Stimulated activated CD8-positive, alpha-beta memory T cell treated with anti-CD3 and anti-CD28 coated beads, Interleukin-12 subunit alpha, Interleukin-12 subunit beta, amount 100 ng/mL, for 24 hours (primary cell): ENCODE measurements around the gene TBC1D22A.

Experiments
- DNase-seq: peaks from one replicate; pipeline ENCODE4 v3.0.0-alpha.2; 2020; ENCODE audit errors: extremely low read depth

Gene TBC1D22A

DNA sequence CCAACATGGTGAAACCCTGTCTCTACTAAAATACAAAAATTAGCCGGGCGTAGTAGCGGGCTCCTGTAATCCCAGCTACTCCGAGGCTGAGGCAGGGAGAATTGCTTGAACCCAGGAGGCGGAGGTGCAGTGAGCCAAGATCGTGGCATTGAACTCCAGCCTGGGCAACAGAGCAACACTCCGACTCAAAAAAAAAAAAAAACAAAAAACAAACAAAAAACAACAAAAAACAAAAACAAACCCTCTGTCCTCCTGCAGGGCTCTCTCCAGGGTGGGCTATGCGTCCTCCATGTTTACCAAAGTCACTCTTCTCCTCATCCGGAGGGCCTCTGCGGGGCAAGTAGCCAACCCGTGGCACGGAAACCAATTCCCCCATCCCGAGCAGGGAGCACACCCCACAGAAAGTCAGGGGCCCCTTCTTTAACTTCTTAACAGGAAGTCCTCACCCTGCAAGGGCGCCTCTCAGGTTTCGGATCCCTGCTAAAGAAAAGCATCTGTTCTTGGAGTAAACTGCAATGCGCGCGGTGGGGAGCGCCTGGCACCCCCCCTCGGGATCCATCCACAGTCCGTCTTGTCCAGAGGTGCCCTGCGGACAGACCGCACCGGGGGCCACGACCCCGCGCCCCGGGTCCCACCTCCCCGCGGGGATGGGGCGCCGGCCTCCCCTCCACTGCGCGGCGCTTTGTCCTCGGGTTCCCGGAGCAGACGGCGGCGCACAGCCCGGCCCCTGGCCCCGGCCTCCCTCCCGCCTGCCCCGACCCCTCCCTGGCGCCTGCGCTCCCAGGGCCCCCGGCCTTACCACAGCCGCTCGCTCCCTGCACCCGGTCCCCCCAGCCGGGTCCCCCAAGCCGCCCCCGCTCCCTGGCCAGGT is 25.1 kb upstream of the TBC1D22A start:
- DNase-seq, result no peak

DNA sequence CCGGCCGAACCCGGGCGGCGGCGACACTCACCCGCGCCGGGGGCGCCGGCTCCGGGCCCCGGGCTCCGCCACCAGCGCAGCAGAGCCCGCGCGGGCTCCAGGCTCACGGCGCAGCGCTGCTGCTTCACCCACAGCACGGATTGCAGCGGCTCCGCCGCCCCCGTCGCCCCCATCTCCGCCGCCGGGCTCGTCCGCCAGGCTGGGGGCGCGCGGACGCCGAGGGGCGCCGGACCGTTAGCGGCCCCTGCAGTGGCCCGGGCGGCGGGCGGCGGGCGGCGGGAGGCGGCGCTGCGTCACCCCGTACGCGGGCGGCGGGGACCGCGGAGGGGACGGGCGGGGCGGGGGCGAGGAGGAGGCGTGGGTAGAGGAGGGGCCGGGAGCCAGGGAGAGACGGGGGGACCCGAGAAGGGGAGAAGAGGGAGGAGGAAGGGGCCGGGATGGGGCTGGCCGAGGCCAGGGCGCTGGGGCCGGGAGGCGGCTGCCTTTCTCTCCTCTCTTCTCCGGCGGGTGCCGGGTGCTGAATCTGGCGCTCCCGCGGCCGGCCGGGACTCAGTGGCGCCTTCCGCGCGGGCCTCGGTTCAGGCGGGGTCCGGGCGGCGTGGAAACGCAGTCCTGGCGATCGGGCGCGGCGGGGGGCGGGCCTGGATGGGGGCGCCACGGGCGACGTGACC is 24.3 kb upstream of the TBC1D22A start, which contains the start of gene CERK:
CERK (minus strand) TSS at position 277 of the 671 bp plus-strand sequence; CDS start at position 173, 104 bp downstream.
- no peak for DNase-seq

DNA sequence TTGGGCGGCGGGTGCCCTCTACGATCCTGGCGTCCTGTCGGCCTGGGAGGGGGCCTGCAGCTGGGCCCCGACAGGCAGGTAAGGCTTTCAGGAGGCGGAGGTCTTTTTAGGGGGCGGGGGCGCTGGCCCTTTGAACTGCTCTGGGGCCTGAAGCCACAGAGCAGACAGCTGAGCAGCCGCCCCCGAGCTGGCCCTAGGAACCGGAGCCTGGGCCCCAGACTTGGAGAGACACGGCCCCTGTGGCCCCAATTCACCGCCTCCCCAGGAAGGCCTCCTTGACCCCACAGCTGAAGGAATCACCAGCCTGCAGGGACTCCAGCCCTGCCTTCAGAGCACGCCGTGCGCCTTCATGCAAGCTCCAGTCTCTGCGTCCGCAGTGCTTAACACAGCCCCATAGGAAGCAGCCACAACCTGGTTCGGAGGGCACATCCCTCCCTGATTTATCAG is 23.8 kb upstream of the TBC1D22A start:
- DNase-seq, result no peak

DNA sequence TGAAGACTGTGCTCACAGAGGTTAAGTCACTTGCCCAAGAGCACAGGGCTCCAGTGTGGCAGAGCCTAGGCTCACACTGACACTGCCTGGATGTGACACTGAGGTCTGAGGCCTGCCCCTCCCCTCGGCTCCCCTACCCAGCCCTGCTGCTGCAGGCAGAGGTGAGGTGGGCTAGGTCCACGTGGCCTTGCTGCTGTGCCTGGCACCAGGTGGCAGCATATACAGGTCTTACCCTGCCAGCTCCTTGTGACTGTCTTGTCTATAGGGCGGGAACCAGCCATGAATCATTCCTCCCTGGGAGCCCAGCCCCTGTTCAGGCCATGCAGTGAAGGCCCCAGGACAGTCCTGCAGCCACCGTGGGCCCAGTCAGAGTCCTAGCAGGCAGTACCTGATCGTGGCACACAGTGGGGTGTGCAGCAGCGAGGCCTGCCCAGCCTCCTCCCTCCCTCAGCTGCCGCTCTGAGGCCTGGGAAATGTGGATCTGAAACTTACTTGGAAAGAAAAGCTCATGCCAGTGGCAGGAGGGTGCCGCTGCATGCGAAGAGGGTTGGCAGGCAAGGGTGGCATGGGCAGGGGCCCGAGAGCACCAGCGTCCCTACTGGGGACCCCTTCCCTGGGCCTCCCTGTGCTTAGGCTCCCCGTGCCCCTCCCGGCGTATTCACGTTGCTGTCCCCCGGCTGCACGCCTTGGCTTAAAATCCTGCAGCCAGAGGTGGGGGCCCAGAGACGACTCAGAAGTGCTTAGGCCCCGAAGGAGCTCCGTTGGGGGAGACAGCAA is 23.2 kb upstream of the TBC1D22A start:
- no peak for DNase-seq

- DNase-seq, result no peak
Measured at GRCh38 chr22:46740910-46741780, 21.3 kb upstream of the TBC1D22A start.

- no peak for DNase-seq
Measured at GRCh38 chr22:46741974-46742519, 20.4 kb upstream of the TBC1D22A start.

DNA sequence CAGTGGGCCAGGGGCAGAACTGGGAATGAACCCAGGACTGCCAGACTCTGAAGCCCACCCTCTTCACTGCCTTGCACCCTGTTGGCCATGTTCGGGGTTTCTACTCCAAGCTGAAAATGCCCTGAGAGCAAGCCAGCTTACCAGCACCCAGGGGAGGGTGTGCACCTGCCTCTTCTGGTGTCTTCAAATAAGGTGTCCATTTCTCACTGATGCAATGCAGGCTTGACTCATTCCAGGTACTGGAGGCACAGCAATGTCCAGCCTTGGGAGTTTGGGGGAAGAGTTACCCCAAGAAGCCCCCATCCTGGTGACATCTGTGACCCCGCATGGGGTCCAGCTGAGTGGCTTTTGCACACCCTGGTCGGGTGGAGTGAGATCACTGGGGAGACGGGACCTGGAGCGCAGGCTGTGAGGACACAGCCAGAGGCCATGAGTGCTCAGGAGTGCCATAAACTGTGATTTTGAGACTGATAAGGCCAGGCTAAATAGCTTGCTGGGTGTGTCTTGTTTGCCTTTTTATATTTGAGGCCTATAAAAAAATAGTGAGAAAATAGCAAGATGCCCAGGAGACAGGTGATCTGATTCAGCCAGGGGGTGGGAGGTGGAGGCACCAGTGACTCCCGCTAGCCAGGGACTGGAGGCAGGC is 19.8 kb upstream of the TBC1D22A start:
- no peak for DNase-seq

DNA sequence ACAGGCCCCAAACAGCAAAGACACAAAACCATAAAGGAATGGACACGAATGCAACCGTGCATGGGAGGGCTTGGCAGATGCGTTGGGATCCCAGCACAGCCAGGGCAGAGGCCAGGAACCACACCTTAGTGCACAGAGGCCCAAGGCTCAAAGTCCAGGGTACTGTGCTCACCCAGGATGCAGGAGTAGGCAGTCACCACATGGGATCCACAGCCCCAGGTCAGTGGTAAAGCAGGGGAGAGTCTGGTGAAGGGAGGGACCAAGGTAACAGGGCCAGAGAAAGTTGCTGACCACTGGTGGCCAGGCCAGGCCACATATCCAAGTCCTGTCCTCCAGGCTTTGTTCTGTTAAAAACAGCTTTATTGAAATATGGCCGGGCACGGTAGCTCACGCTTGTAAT is 17.9 kb upstream of the TBC1D22A start:
- DNase-seq, result no peak

GRCh38 chr22:46746192-46746591 is 16.3 kb upstream of the TBC1D22A start:
- DNase-seq, result no peak

GRCh38 chr22:46746620-46747019 is 15.8 kb upstream of the TBC1D22A start:
- no peak for DNase-seq

- DNase-seq, result no peak
Measured at GRCh38 chr22:46747646-46748045, 14.8 kb upstream of the TBC1D22A start.

- no peak for DNase-seq
Measured at GRCh38 chr22:46748206-46748907, 14.1 kb upstream of the TBC1D22A start.

DNA sequence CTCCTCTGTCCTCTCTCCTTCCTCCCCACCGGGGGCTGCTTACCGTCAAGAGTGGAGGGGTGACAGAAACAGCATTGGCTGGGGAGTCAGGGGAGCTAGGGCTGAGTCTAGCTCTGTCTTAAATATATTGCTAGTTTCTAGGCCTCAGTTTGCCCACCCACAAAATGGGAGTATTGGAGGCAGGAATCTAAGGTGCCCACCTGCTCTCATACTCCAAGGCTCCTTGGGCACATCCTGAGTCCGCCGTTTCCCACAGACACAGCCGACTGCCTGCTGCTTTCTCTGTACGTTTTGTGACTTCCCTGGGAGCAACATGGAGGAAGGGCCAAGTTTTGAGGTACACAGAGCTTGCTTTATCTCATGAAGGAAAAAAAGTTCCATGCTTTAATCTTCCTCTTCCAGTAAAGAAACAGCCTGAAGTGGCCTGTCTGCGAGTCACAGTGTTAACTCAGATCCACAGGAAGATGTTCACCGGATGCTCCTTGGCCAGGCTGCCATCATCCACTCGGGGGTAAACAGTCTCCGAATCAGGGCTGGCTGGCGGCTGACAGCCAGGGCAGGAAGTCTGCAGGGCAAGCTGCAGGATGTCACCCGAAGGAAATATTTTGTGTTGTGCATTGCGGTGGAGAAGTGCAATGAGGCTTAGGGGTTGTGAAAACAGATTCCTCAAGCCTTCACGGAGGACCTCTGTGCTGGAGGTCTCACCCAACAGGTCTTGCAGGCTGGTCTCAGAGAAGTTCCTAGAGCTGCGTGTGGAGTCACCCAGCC is 13.4 kb upstream of the TBC1D22A start:
- no peak for DNase-seq

DNA sequence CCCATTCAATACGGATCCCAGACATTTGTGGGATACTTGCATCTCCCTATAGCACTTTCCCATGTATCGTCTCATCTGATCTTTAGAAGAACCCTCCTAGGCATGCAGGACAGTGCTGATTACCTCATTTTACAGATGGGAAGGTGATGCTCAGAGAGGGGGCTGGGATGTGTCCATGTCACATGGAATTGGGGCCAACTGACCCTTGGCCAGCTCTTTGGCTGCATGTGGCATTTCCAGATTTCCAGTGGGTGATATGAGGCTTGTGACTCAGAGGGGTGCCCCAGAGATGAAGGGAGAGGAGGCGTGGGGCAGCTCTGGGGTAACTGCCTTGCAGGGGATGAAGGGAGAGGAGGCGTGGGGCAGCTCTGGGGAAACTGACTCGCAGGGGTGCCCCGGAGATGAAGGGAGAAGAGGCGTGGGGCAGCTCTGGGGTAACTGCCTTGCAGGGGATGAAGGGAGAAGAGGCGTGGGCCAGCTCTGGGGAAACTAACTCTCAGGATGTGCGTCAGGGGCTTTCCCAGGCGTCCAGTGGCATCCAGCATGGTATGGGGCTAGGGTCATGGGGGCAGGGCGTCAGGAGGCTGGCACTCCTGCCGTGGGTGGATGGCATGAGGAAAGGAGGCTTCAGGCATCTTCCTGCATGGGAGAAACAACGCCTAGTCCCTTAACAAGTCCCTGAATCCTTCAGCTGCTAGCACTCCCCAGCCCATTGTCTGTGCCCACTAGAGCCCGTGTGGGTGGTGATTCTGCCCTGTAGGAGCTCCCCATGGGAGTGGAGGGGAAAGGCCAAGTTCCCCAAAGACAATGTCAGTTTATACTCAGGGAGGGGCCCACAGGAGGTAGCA is 12.5 kb upstream of the TBC1D22A start:
- no peak for DNase-seq

DNA sequence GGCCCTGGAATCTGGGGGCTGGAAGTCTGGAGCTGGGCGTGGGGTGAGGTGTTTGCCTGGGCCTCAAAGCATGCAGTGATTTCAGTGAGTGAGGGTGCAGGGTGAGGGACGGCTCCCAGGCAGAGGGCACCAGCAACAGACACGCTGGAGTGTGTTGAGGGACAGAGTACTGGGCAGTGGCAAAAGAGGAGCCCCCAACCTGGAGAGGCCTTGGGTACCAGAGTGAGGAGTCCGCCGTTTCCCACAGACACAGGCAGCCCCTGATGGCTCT is 12.0 kb upstream of the TBC1D22A start:
- no peak for DNase-seq

GRCh38 chr22:46750863-46751443 is 11.5 kb upstream of the TBC1D22A start:
- no peak for DNase-seq

GRCh38 chr22:46752286-46752987 is 10.0 kb upstream of the TBC1D22A start:
- no peak for DNase-seq

- DNase-seq, result no peak
Measured at GRCh38 chr22:46752988-46753310, 9.5 kb upstream of the TBC1D22A start.
